SJSA1 (cell line): Measurements from ENCODE around the gene TUBGCP2. TPM values are rescaled to one million over a fixed set of nuclear protein-coding genes. Genes with fewer than 3 reads are reported as not detected.

Source experiments
- DNase-seq, 2 experiments: peaks; one replicate each; pipeline ENCODE4 v3.0.0-alpha.2; 2015 to 2020; ENCODE audit warnings: low spot score in 2 of 2, low read depth in 1 of 2
- H3K27ac ChIP-seq: fragments of 250-450 bp; sonication (Bioruptor Pico); 2 replicates; pipeline ENCODE4 v1.5.1; 2020; ENCODE audit warnings: mild to moderate bottlenecking, moderate library complexity
- H3K27me3 ChIP-seq: fragments of 250-450 bp; sonication (Bioruptor Pico); replicated peaks from 2 replicates; pipeline ENCODE4 v1.5.1; 2020; ENCODE audit warnings: mild to moderate bottlenecking, moderate library complexity
- H3K36me3 ChIP-seq: fragments of 250-450 bp; sonication (Bioruptor Pico); 2 replicates; pipeline ENCODE4 v1.5.1; 2020; ENCODE audit warnings: mild to moderate bottlenecking
- H3K4me1 ChIP-seq: fragments of 250-450 bp; sonication (Bioruptor Pico); replicated peaks from 2 replicates; pipeline ENCODE4 v1.6.1; 2021; ENCODE audit warnings: mild to moderate bottlenecking
- H3K4me3 ChIP-seq: fragments of 250-450 bp; sonication (Bioruptor Pico); 2 replicates; pipeline ENCODE4 v1.5.1; 2020; ENCODE audit warnings: mild to moderate bottlenecking
- H3K9me3 ChIP-seq: fragments of 250-450 bp; sonication (Bioruptor Pico); replicated peaks from 2 replicates; pipeline ENCODE4 v1.5.1; 2020; ENCODE audit warnings: mild to moderate bottlenecking
- total RNA-seq: library from RNA; depleted of rRNA; stranded (reverse); fragments of >200 nt; shearing (Covaris generic); gene quantifications from 2 replicates; pipeline ENCODE4 v1.2.3, GENCODE V29; 2014

Gene TUBGCP2
- total RNA-seq, 1 experiment from 2014 or later, result 74.3 TPM

DNA sequence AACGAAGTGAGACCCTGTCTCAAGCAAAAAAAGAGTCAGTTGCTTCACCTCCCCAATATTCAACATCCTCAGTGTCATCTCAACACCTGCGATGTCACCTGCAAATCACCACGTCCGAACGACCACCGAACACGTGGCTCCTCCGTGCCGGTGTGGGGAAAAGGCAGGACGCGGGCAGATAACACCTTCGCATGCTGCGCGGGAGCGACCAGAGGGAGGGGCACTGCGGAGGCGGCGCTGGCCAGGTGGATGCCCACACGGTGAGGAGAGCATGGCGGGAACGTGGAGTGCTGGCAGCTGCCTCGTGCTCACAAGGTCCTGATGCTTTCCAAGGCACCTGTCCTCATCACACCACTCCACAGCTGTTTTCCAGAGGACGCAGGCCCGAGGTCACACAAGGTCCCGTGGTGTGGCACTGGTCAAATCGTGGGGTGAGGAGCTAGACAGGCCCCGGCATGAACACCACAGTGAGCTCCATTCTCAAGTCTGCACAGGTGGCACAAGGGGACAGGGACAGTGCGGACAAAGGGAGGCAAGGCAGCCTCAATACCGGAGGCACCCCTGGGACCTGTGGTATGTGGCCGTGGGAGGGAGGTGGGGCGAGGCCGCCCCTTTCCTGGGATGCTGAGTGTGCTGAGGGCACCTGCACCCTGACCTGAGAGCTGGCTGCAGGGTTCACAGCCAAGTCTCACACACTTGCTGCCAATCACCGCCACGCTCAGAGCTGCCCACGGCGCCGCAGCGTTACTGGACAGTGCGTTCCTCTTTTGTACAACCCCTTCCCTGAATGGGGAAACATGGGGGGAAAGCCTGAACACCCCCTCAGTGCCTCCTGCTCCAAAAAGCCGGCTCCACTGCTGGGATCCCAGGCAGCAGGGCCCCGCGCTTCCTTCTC, 13.0 kb downstream of the TUBGCP2 start:
- no peaks in the 10 kb centered on the region for H3K9me3 ChIP-seq
- no peak overlapping the region for H3K27ac ChIP-seq
- peaks cover 83% of the 10 kb centered on the region for H3K36me3 ChIP-seq
- no peaks in the 10 kb centered on the region for H3K27me3 ChIP-seq
- H3K4me1 ChIP-seq, result peaks cover 18% of the 10 kb centered on the region
- no peak overlapping the region for H3K4me3 ChIP-seq
- no peak for DNase-seq

DNA sequence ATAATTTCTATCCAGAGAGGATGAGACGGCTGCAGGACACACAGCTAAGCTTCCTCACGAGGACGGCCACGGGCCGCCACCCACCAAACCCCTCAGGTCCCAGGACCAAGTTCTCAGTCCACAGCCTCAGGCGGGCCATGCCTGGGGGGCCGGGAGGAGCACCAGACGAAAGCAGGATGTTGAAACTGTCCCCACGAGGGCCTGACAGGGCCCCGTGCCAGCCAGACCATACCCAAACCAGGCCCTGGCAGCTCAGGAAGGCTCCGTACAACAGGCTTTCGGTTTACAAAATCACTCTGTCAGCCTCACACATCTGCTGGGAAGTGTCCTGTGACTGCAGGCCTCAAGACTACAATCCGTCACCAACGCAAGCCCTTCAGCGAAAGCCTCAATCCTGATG, 14.5 kb downstream of the TUBGCP2 start:
- Histone ChIP-seq H3K4me1 (peaks cover 18% of the 10 kb centered on the region), H3K36me3 (peaks cover 82% of the 10 kb centered on the region), H3K27me3 (no peaks in the 10 kb centered on the region), H3K4me3 (no peak overlapping the region), H3K9me3 (no peaks in the 10 kb centered on the region), H3K27ac (no peak overlapping the region)
- DNase-seq, result no peak

DNA sequence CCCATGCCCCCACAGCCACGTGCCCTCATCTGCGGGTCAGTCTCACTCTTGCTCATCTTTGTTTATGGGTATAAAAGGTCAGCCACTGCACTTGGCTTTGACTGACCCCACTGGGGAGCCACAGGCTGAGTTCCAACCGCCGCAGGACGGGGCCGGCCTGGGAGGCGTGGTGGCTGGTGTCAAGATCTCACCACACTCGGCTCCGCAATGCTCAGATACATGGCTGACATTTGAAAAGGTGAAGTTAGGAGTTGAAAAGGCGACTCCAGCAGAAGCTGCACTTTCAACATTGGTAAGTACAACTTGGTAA, 14.9 kb downstream of the TUBGCP2 start:
- no peak overlapping the region for H3K27ac ChIP-seq
- H3K36me3 ChIP-seq, result peaks cover 82% of the 10 kb centered on the region

DNA sequence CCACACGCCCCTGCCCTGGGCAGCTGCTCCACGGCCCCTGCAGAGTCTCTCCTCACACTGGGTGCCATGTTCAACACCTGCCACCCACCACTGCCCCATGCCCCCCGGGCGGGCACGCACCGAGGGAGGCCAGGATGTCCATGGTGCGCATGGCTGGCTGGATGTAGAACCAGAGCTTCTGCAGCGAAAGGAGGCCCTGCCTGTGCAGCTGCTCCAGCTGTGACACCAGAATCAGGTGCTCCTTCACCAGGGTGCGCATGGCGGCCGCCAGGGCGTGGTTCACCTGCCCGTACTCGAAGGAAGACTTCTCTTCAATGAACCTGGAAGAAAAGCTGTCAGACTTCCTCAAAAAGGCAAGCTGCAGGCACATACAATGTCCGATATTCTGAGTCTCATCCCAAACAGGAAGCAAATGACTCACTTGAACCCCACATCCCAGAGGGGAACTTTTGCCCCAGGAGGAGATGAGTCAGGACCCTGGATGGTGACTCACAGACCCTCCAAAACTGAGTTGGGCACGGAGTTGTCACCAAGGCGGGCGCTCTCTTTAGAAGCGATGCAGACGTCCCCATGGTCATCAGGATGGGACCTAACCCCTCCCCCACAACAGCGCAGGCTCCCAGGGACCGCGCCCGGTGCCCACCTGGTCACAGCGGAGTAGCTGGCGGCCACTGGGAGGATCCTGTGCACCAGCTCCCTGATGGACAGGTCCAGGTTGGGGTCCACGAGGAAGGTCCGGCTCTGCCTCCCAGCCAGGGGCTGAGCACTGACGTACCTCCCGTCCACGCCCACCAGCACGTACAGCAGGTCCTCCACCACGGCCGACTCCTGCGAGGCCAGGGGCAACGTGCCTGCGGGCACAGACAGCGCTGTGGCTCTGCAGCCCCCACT, 15.5 kb downstream of the TUBGCP2 start:
- peak; percentile 55 to 81 for DNase-seq
- Histone ChIP-seq H3K27ac (no peak overlapping the region), H3K4me1 (peaks cover 18% of the 10 kb centered on the region)

More for the DNA sequence above, 14.9 kb downstream of the TUBGCP2 start:
- Histone ChIP-seq H3K4me1 (peaks cover 18% of the 10 kb centered on the region), H3K9me3 (no peaks in the 10 kb centered on the region), H3K4me3 (no peak overlapping the region), H3K27me3 (no peaks in the 10 kb centered on the region)
- no peak for DNase-seq

DNA sequence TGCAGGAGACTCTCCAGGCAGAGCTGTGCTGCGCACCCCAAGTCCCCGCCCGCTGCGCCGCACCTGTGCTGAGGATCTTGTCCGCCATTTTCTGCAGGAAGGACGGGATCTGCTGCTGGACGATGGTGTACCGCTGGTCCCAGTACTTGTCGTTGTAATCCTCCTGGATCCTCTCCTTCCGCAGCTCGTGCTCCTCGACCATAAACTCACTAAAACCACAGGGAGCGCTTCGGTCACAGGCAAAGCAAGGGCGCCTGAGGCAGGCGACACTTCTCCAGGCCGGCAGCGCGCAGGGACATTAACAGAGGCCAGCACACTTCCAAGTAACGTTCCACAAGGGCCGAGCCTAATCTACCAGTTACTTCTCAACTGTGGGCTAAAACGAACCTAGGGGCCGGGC, 18.9 kb downstream of the TUBGCP2 start:
- Histone ChIP-seq H3K9me3 (no peaks in the 10 kb centered on the region), H3K27ac (no peak overlapping the region), H3K36me3 (peaks cover 78% of the 10 kb centered on the region), H3K27me3 (no peaks in the 10 kb centered on the region), H3K4me1 (peaks cover 18% of the 10 kb centered on the region), H3K4me3 (no peak overlapping the region)
- no peak for DNase-seq

More for the DNA sequence above, 15.5 kb downstream of the TUBGCP2 start:
- no peaks in the 10 kb centered on the region for H3K9me3 ChIP-seq
- no peak overlapping the region for H3K4me3 ChIP-seq
- no peaks in the 10 kb centered on the region for H3K27me3 ChIP-seq
- H3K36me3 ChIP-seq, result peaks cover 80% of the 10 kb centered on the region

DNA sequence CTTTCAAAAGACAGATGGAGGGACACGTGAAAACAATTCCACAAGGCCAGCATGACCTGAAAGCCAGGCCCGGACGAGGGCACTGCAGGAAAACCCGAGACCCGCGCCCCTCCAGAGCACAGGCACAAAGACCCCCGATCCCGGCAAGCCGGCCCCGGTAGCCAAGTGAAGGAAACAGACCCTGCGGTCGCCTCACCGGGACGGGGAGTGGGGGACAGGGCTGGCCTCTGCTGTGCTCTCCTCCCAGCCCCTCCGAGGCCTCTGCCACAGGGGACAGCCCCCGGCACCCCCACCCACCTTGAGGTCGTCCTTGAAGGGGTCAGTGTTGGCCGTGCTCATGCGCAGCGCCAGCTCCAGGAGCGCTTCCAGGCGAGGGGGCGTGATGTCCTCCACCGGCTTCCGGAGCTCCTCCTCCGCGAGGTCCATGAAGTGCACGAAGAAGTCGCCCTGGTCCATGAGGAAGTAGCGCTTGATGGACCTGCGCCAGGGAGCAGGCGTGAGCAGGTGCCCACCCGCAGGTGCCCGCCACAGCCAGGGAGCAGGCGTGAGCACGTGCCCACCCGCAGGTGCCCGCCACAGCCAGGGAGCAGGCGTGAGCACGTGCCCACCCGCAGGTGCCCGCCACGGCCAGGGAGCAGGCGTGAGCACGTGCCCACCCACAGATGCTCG, 20.7 kb downstream of the TUBGCP2 start:
- Histone ChIP-seq H3K36me3 (peaks cover 78% of the 10 kb centered on the region), H3K4me3 (no peak overlapping the region)
- DNase-seq, result no peak

DNA sequence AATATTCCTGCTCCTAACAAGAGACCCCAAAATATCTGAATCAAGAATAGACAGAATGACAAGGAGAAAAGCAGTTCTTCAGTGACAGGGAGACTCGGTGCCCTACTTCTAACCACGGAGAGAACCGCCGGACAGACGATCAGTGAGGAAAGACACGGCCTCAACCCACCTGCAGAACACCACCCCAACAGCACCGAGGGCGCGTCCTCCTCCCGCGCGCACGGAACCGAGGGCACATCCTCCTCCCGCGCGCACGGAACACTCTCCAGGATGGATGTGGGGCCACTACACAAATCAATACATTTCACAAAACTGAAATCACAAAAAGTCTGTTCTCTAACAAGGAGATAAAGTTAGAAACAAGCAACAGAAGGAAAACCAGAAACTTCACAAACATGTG, 22.3 kb downstream of the TUBGCP2 start:
- Histone ChIP-seq H3K9me3 (no peaks in the 10 kb centered on the region), H3K4me3 (no peak overlapping the region), H3K4me1 (no peaks in the 10 kb centered on the region), H3K27ac (no peak overlapping the region), H3K27me3 (no peaks in the 10 kb centered on the region), H3K36me3 (peaks cover 88% of the 10 kb centered on the region)
- DNase-seq, result no peak

More for the DNA sequence above, 20.7 kb downstream of the TUBGCP2 start:
- Histone ChIP-seq H3K9me3 (no peaks in the 10 kb centered on the region), H3K4me1 (peaks cover 6% of the 10 kb centered on the region), H3K27ac (no peak overlapping the region), H3K27me3 (no peaks in the 10 kb centered on the region)

DNA sequence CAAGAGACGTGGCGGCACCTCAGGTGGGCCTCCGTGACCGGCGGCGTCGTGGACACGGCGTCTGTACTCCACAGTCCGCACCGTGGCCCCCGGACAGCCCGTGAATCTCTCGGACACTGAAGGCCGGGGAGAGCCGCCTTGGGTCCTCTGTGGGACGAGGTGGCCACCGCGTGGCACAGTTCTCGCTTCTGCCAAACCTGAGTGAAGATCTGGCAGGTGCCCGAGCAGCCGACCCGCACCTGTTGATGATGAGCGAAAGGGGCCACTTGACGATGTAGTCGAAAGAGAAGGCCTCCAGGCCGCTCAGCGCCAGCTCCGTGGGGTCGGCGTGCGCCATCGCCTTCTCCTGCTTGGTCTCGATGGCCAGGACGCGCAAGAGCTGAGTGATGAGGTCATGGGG, 23.5 kb downstream of the TUBGCP2 start:
- Histone ChIP-seq H3K36me3 (peaks cover 82% of the 10 kb centered on the region), H3K27ac (no peak overlapping the region), H3K27me3 (no peaks in the 10 kb centered on the region), H3K4me1 (no peaks in the 10 kb centered on the region), H3K9me3 (no peaks in the 10 kb centered on the region), H3K4me3 (no peak overlapping the region)
- DNase-seq, result no peak

DNA sequence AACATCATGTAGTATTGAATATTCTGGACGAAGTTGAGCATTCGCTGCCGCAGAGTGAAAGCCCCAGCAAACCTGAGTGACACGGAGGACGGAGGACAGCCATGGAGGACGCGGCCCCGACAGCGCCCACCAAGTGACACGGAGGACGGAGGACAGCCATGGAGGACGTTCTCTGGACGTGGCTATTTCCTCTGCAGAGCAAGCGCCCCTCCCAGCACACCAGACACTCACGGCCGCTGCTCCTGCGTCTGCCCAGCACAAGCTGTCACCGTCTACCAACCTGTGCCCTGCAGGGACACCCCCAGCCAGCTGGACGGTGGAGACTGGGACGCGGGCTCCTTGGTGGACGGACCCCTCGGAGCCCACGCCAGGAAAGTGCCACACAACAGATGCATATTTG, 24.7 kb downstream of the TUBGCP2 start:
- H3K27ac ChIP-seq, result no peak overlapping the region
- DNase-seq, result no peak
- H3K27me3 ChIP-seq, result no peaks in the 10 kb centered on the region
- H3K4me3 ChIP-seq, result no peak overlapping the region
- no peaks in the 10 kb centered on the region for H3K9me3 ChIP-seq
- no peaks in the 10 kb centered on the region for H3K4me1 ChIP-seq
- peaks cover 80% of the 10 kb centered on the region for H3K36me3 ChIP-seq

DNA sequence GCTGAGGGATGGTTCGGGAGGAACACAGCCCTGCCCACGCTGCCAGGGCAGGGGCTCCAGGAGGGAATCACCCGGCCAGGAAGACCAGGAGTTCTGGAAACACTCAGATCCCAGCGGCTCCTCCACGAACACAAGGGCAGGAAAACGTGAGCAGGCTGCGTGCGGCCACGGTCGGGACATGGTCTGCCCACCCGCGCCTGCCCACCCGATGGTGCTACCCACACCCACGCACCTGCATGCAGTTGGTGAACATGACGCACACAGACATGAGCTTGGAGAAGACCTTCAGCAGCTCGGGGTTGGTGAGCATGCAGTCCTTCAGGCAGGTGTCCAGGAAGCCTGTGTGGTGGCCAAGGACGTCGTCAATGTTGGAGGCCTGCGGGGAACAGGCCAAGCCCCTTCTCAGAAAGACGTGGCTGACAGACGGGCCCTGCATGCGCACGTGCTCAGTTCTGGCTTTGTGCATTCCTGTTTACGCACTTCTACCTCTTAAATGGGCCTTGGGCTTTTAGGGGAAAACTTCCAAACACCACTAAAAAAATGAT, 25.8 kb downstream of the TUBGCP2 start:
- Histone ChIP-seq H3K36me3 (peaks cover 76% of the 10 kb centered on the region), H3K4me3 (no peak overlapping the region), H3K9me3 (no peaks in the 10 kb centered on the region), H3K4me1 (no peaks in the 10 kb centered on the region), H3K27me3 (no peaks in the 10 kb centered on the region), H3K27ac (no peak overlapping the region)
- DNase-seq, result no peak

DNA sequence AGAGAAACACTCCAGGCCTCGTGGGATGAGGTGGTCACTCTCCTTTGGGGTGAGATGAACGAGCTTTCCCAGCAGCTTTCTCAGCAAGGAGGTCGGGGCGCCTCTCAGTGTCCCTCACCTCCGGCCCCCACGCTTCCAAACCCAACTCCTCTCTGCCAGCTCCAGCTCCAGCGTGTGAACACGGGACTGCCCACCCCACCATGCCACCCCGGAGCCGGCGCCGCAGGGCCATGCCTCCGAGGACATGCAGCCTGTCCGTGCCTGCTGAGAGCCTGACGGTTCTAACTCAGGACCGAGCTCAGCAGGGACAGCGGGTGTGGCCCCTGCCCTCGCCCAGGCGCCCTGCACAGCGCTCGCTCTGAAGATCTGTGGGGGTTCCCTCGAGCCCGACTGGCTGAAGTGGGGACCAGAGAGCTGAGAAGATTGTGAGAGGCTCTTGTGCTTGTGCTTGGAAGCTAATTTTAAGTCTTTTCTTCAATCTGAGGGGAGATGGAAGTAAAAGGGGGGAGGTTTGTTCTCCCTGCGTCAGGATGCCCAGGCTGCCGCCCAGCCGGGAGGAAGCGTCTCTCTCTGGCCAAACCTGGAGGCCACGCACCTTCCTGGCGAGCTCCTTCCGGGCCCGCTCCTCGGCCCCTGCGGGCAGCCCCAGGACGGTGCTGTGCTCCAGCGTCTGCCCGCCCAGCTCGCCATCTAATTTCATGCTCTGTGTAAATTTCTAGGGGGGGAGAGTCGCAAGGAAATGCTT, 26.9 kb downstream of the TUBGCP2 start:
- no peaks in the 10 kb centered on the region for H3K9me3 ChIP-seq
- no peaks in the 10 kb centered on the region for H3K4me1 ChIP-seq
- no peak overlapping the region for H3K4me3 ChIP-seq
- peaks cover 2% of the 10 kb centered on the region for H3K27me3 ChIP-seq
- H3K36me3 ChIP-seq, result peaks cover 68% of the 10 kb centered on the region
- no peak overlapping the region for H3K27ac ChIP-seq
- DNase-seq, result no peak

DNA sequence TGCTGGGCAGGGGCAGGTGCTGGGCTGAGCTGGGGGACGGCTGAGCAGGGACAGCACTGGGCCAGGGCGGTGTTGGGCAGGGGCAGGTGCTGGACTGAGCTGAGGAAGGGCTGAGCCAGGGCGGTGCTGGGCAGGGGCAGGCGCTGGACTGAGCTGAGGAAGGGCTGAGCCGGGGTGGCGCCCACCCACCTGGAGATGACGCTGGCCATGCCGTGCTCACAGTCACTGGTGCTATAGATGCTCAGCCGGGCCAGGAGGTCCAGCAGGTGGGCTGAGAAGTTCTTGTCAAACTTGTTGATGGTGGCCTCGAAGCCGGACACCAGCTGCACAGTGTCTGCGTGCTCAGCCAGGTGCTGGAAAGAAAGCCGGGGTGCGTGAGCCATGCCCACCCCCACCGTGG, 27.6 kb downstream of the TUBGCP2 start:
- no peak overlapping the region for H3K4me3 ChIP-seq
- H3K9me3 ChIP-seq, result no peaks in the 10 kb centered on the region
- no peaks in the 10 kb centered on the region for H3K4me1 ChIP-seq
- no peak overlapping the region for H3K27ac ChIP-seq
- no peak for DNase-seq
- peaks cover 60% of the 10 kb centered on the region for H3K36me3 ChIP-seq
- H3K27me3 ChIP-seq, result peaks cover 9% of the 10 kb centered on the region
